Sigmoid colon (tissue), 4 donors: ENCODE results near the gene CNOT4.

ENCODE experiments used
- EP300 ChIP-seq, 4 donors: sonication (generic); formaldehyde crosslinking; IDR thresholded peaks; one replicate each; pipeline ENCODE4 v1.6.1; 2017; ENCODE audit warnings: antibody characterized with exemption in 4 of 4
- POLR2A ChIP-seq, 2 donors: fragments of 450-650 bp; IDR thresholded peaks; one replicate each; pipeline ENCODE4 v1.6.1; 2016; ENCODE audit warnings: antibody characterized with exemption in 2 of 2, mild to moderate bottlenecking in 2 of 2, moderate library complexity in 2 of 2
- POLR2AphosphoS5 ChIP-seq, 4 donors: sonication (generic); formaldehyde crosslinking; IDR thresholded peaks; one replicate each; pipeline ENCODE4 v1.6.1; 2017; ENCODE audit warnings: antibody characterized with exemption in 4 of 4
- TF ChIP-seq, protein P1 (sequence below), 4 experiments: fragments of 450-650 bp in 3 of 4; fragments of 200-600 bp in 1 of 4; IDR thresholded peaks; one replicate each; pipeline ENCODE4 v1.5.1; 2016 to 2019; ENCODE audit warnings: antibody characterized with exemption in 4 of 4, mild to moderate bottlenecking in 3 of 4, moderate library complexity in 2 of 4

DNA sequence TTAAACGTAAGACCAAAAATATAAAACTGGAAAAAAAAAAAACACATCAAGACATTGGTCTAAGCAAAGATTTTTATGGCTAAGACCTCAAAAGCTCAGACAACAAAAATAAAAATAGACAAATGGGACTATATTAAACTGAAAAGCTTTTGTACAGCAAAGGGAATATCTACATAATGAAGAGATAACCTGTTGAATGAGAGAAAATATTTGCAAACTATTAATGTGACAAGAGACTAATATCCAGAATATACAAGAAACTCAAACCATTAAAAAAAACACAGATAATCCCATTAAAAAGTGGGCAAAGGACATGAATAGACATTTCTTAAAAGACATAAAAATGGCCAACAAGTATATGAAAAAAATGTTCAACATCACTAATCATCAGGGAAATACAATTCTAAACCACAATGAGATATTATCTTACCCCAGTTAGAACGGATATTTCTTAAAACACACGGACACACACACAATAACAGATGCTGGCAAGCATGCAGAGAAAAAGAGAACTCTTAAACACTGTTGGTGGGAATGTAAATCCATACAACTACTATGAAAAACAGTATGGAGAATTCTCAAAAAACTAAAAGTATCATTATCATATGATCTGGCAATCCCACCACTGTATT is 28.8 kb downstream of the CNOT4 start:
- no peak for TF ChIP-seq POLR2A (IDR thresholded peaks at IDR 0.05)
- TF ChIP-seq POLR2AphosphoS5 (IDR thresholded peaks at IDR 0.05): no peak
- TF ChIP-seq, protein P1, sequence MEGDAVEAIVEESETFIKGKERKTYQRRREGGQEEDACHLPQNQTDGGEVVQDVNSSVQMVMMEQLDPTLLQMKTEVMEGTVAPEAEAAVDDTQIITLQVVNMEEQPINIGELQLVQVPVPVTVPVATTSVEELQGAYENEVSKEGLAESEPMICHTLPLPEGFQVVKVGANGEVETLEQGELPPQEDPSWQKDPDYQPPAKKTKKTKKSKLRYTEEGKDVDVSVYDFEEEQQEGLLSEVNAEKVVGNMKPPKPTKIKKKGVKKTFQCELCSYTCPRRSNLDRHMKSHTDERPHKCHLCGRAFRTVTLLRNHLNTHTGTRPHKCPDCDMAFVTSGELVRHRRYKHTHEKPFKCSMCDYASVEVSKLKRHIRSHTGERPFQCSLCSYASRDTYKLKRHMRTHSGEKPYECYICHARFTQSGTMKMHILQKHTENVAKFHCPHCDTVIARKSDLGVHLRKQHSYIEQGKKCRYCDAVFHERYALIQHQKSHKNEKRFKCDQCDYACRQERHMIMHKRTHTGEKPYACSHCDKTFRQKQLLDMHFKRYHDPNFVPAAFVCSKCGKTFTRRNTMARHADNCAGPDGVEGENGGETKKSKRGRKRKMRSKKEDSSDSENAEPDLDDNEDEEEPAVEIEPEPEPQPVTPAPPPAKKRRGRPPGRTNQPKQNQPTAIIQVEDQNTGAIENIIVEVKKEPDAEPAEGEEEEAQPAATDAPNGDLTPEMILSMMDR (IDR thresholded peaks at IDR 0.05): no peak
- TF ChIP-seq EP300 (IDR thresholded peaks at IDR 0.05): no peak
